Stimulated activated effector memory CD8-positive, alpha-beta T cell treated with anti-CD3 and anti-CD28 coated beads, Interleukin-12 subunit alpha, Interleukin-12 subunit beta, amount 100 ng/mL, for 72 hours (primary cell): Measurements from ENCODE around the gene GATA1.

ENCODE experiments used
- ATAC-seq: fragments of 150-1000 bp; cut with Tn5 transposase; 2 replicates; pipeline ENCODE4 v1.10.0; 2021
- DNase-seq, 2 donors: peaks; one replicate each; pipeline ENCODE4 v3.0.0; 2021 to 2022; ENCODE audit warnings: low spot score in 2 of 2
- H3K27ac Mint-ChIP-seq: one replicate; pipeline ENCODE4 v1.8.0; 2022; ENCODE audit warnings: mild to moderate bottlenecking, mixed read lengths
- H3K36me3 Mint-ChIP-seq: one replicate; pipeline ENCODE4 v1.8.0; 2022; ENCODE audit warnings: mild to moderate bottlenecking, mixed read lengths
- H3K4me1 Mint-ChIP-seq: one replicate; pipeline ENCODE4 v1.8.0; 2022; ENCODE audit warnings: mixed read lengths
- H3K4me3 Mint-ChIP-seq: one replicate; pipeline ENCODE4 v1.8.0; 2022; ENCODE audit warnings: mild to moderate bottlenecking, mixed read lengths
- H3K9me3 Mint-ChIP-seq: one replicate; pipeline ENCODE4 v1.8.0; 2022; ENCODE audit warnings: mixed read lengths

Gene GATA1

GRCh38 chrX:48786341-48786800, at the start of gene GATA1:
Gene GATA1 (plus strand): TSS chrX:48786590. CDS start chrX:48791110, 4,520 bp downstream.
- Mint-ChIP-seq H3K4me3 (no peak within 1 kb of the TSS), H3K9me3 (no peaks in the 10 kb centered on the region), H3K27ac (peak within 1 kb of the TSS; percentile 20), H3K36me3 (no peaks in the 10 kb centered on the region), H3K4me1 (peaks cover 9% of the 10 kb centered on the region)
- DNase-seq (no peak), ATAC-seq (no peak)

GRCh38 chrX:48736878-48737212, 49.5 kb upstream of the GATA1 start:
- peak overlapping the region; percentile 91 for H3K27ac Mint-ChIP-seq
- ATAC-seq: no peak
- peaks cover 7% of the 10 kb centered on the region for H3K36me3 Mint-ChIP-seq
- no peak for DNase-seq
- H3K4me1 Mint-ChIP-seq: peaks cover 15% of the 10 kb centered on the region
- peak overlapping the region; percentile 85 for H3K4me3 Mint-ChIP-seq
- H3K9me3 Mint-ChIP-seq: no peaks in the 10 kb centered on the region

- peaks cover 15% of the 10 kb centered on the region for H3K4me1 Mint-ChIP-seq
- no peaks in the 10 kb centered on the region for H3K9me3 Mint-ChIP-seq
- H3K4me3 Mint-ChIP-seq: peak overlapping the region; percentile 85
- H3K36me3 Mint-ChIP-seq: peaks cover 7% of the 10 kb centered on the region
- DNase-seq (peak; percentile 53 to 84), ATAC-seq (peak; percentile 98)
- H3K27ac Mint-ChIP-seq: peak overlapping the region; percentile 91
These were observed 49.0 kb upstream of the GATA1 start for GRCh38 chrX:48737213-48737938.

- DNase-seq: no peak
- peak overlapping the region; percentile 85 for H3K4me3 Mint-ChIP-seq
- peaks cover 7% of the 10 kb centered on the region for H3K36me3 Mint-ChIP-seq
- no peaks in the 10 kb centered on the region for H3K9me3 Mint-ChIP-seq
- H3K27ac Mint-ChIP-seq: peak overlapping the region; percentile 91
- ATAC-seq: no peak
- peaks cover 15% of the 10 kb centered on the region for H3K4me1 Mint-ChIP-seq
These were observed 48.5 kb upstream of the GATA1 start for GRCh38 chrX:48737940-48738339.

GRCh38 chrX:48741834-48742233, 44.6 kb upstream of the GATA1 start:
- Mint-ChIP-seq H3K27ac (no peak overlapping the region), H3K9me3 (no peaks in the 10 kb centered on the region), H3K4me1 (peaks cover 6% of the 10 kb centered on the region), H3K4me3 (no peak overlapping the region), H3K36me3 (peaks cover 2% of the 10 kb centered on the region)
- DNase-seq (no peak), ATAC-seq (no peak)

- DNase-seq: no peak
- H3K4me1 Mint-ChIP-seq: no peaks in the 10 kb centered on the region
- ATAC-seq: no peak
- no peaks in the 10 kb centered on the region for H3K36me3 Mint-ChIP-seq
- no peaks in the 10 kb centered on the region for H3K9me3 Mint-ChIP-seq
- H3K27ac Mint-ChIP-seq: no peak overlapping the region
- H3K4me3 Mint-ChIP-seq: no peak overlapping the region
These were observed 41.2 kb upstream of the GATA1 start for GRCh38 chrX:48745222-48745621.

GRCh38 chrX:48747415-48748016, 38.9 kb upstream of the GATA1 start:
- no peak for ATAC-seq
- no peaks in the 10 kb centered on the region for H3K9me3 Mint-ChIP-seq
- DNase-seq: no peak

GRCh38 chrX:48749182-48749581, 37.2 kb upstream of the GATA1 start:
- ATAC-seq: no peak
- DNase-seq: no peak
- no peaks in the 10 kb centered on the region for H3K9me3 Mint-ChIP-seq
- no peak overlapping the region for H3K4me3 Mint-ChIP-seq
- H3K4me1 Mint-ChIP-seq: peaks cover 7% of the 10 kb centered on the region
- no peaks in the 10 kb centered on the region for H3K36me3 Mint-ChIP-seq
- no peak overlapping the region for H3K27ac Mint-ChIP-seq

More at GRCh38 chrX:48747415-48748016, 38.9 kb upstream of the GATA1 start:
- Mint-ChIP-seq H3K27ac (no peak overlapping the region), H3K36me3 (no peaks in the 10 kb centered on the region), H3K4me3 (no peak overlapping the region), H3K4me1 (peaks cover 7% of the 10 kb centered on the region)

- Mint-ChIP-seq H3K27ac (no peak overlapping the region), H3K4me1 (peaks cover 7% of the 10 kb centered on the region), H3K4me3 (no peak overlapping the region), H3K9me3 (no peaks in the 10 kb centered on the region), H3K36me3 (no peaks in the 10 kb centered on the region)
- ATAC-seq: peak; percentile 80
- DNase-seq: no peak
These were observed 35.0 kb upstream of the GATA1 start for GRCh38 chrX:48751343-48751742.

GRCh38 chrX:48752498-48752897, 33.9 kb upstream of the GATA1 start:
- no peak for ATAC-seq
- H3K4me1 Mint-ChIP-seq: peaks cover 7% of the 10 kb centered on the region
- no peak for DNase-seq
- H3K36me3 Mint-ChIP-seq: no peaks in the 10 kb centered on the region
- H3K27ac Mint-ChIP-seq: no peak overlapping the region
- no peak overlapping the region for H3K4me3 Mint-ChIP-seq
- no peaks in the 10 kb centered on the region for H3K9me3 Mint-ChIP-seq

GRCh38 chrX:48753708-48754228, 32.6 kb upstream of the GATA1 start:
- Mint-ChIP-seq H3K4me3 (no peak overlapping the region), H3K36me3 (no peaks in the 10 kb centered on the region), H3K9me3 (no peaks in the 10 kb centered on the region), H3K4me1 (peaks cover 7% of the 10 kb centered on the region), H3K27ac (no peak overlapping the region)
- no peak for DNase-seq
- no peak for ATAC-seq

- ATAC-seq (no peak), DNase-seq (no peak)
- Mint-ChIP-seq H3K4me1 (peaks cover 7% of the 10 kb centered on the region), H3K4me3 (no peak overlapping the region), H3K36me3 (no peaks in the 10 kb centered on the region), H3K27ac (no peak overlapping the region), H3K9me3 (no peaks in the 10 kb centered on the region)
These were observed 32.2 kb upstream of the GATA1 start for GRCh38 chrX:48754238-48754637.

- Mint-ChIP-seq H3K27ac (no peak within 1 kb of the TSS), H3K36me3 (no peaks in the 10 kb centered on the region), H3K9me3 (no peaks in the 10 kb centered on the region), H3K4me1 (peaks cover 7% of the 10 kb centered on the region), H3K4me3 (no peak within 1 kb of the TSS)
- DNase-seq (no peak), ATAC-seq (no peak)
These were observed 24.5 kb upstream of the GATA1 start, which contains the start of gene GLOD5 for GRCh38 chrX:48761674-48762471. Gene GLOD5 (plus strand): TSS chrX:48761747. CDS start chrX:48761791, 44 bp downstream.

GRCh38 chrX:48769230-48769629, 17.2 kb upstream of the GATA1 start:
- H3K27ac Mint-ChIP-seq: no peak overlapping the region
- no peak for DNase-seq
- H3K9me3 Mint-ChIP-seq: no peaks in the 10 kb centered on the region
- ATAC-seq: no peak
- H3K36me3 Mint-ChIP-seq: no peaks in the 10 kb centered on the region
- no peak overlapping the region for H3K4me3 Mint-ChIP-seq
- H3K4me1 Mint-ChIP-seq: no peaks in the 10 kb centered on the region

GRCh38 chrX:48770296-48770695, 16.1 kb upstream of the GATA1 start:
- Mint-ChIP-seq H3K9me3 (no peaks in the 10 kb centered on the region), H3K4me1 (no peaks in the 10 kb centered on the region), H3K4me3 (no peak overlapping the region), H3K36me3 (no peaks in the 10 kb centered on the region), H3K27ac (no peak overlapping the region)
- DNase-seq: no peak
- ATAC-seq: no peak
